OCI-LY3 (cell line): ENCODE measurements around the gene ROBO3.

Experiments used
- H2AFZ ChIP-seq: fragments of 200-600, 300-600 bp; shearing (Covaris generic); 2 replicates; pipeline ENCODE4 v1.6.0; 2014; ENCODE audit warnings: antibody characterized with exemption, low read depth, low read length
- H3K27ac ChIP-seq: fragments of 200-600, 300-600 bp; sonication (generic); 2 replicates; pipeline ENCODE4 v1.5.1; 2014; ENCODE audit warnings: mild to moderate bottlenecking, low read length, moderate library complexity, mixed read lengths
- H3K27me3 ChIP-seq: fragments of 200-600, 300-600 bp; sonication (generic); 2 replicates; pipeline ENCODE4 v1.6.1; 2014; ENCODE audit warnings: low read depth, low read length, mixed read lengths
- H3K36me3 ChIP-seq: fragments of 200-600, 300-600 bp; sonication (generic); replicated peaks from 2 replicates; pipeline ENCODE3; 2014; ENCODE audit warnings: low read depth, low read length, mixed read lengths
- H3K4me1 ChIP-seq: fragments of 300-600, 200-600 bp; sonication (generic); 2 replicates; pipeline ENCODE4 v1.6.1; 2014; ENCODE audit warnings: low read length, mixed read lengths
- H3K4me2 ChIP-seq: fragments of 200-600, 300-600 bp; sonication (generic); 2 replicates; pipeline ENCODE4 v1.6.1; 2014; ENCODE audit warnings: low read length, mixed read lengths
- H3K4me3 ChIP-seq: fragments of 300-600, 200-600 bp; sonication (generic); 2 replicates; pipeline ENCODE4 v1.5.1; 2014; ENCODE audit warnings: antibody characterized with exemption, mild to moderate bottlenecking, low read length, moderate library complexity
- H3K79me2 ChIP-seq: fragments of 300-600, 200-600 bp; shearing (Covaris generic); 2 replicates; pipeline ENCODE4 v1.6.1; 2014; ENCODE audit warnings: mild to moderate bottlenecking, low read length, mixed read lengths
- H3K9ac ChIP-seq: fragments of 300-600, 200-600 bp; shearing (Covaris generic); 2 replicates; pipeline ENCODE4 v1.6.0; 2014; ENCODE audit warnings: mild to moderate bottlenecking, low read length, moderate library complexity
- H3K9me3 ChIP-seq: fragments of 200-600, 300-600 bp; shearing (Covaris generic); 2 replicates; pipeline ENCODE4 v1.6.1; 2014; ENCODE audit warnings: low read length, mixed read lengths; ENCODE audit not compliant: insufficient read depth
- H4K20me1 ChIP-seq: fragments of 200-600, 300-600 bp; sonication (generic); 2 replicates; pipeline ENCODE4 v1.6.1; 2016; ENCODE audit warnings: low read length, mixed read lengths; ENCODE audit not compliant: insufficient read depth
- EZH2phosphoT487 ChIP-seq: fragments of 200-600 bp; shearing (Covaris generic); IDR thresholded peaks from 2 replicates; pipeline ENCODE4 v1.6.1; 2018; ENCODE audit warnings: antibody characterized with exemption, mixed run types, low read depth
- TF ChIP-seq, protein P1 (sequence below): fragments of 200-600, 300-600 bp; sonication (generic); IDR thresholded peaks from 2 replicates; pipeline ENCODE4 v1.5.1; 2014; ENCODE audit warnings: antibody characterized with exemption, low read length, low read depth

Gene ROBO3

DNA sequence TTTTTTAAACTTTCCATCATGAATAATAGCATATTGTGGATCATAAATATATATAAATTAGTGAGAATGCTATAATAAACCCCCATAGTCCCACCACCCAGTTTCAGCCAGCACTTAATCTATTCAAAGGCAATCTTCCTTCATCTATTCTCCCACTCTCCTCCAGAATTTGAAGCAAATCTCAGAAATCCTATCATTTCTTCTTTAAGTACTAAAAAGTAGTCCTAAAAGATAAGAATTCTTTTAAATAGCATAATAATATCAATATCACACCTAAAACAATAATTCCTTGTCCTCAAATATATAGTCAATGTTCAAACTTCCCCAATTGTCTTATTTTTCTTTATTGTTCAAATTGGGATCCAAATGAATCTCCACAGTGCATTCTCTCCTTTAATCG is 24.6 kb upstream of the ROBO3 start:
- no peak overlapping the region for H2AFZ ChIP-seq
- no peaks in the 10 kb centered on the region for H3K79me2 ChIP-seq
- no peaks in the 10 kb centered on the region for H3K9me3 ChIP-seq
- H3K4me3 ChIP-seq, result no peak overlapping the region
- peaks cover 38% of the 10 kb centered on the region for H3K27me3 ChIP-seq
- H3K27ac ChIP-seq, result no peak overlapping the region
- peaks cover 9% of the 10 kb centered on the region; the same call in 1 of the 2 replicates for H3K4me1 ChIP-seq
- TF ChIP-seq, protein P1, sequence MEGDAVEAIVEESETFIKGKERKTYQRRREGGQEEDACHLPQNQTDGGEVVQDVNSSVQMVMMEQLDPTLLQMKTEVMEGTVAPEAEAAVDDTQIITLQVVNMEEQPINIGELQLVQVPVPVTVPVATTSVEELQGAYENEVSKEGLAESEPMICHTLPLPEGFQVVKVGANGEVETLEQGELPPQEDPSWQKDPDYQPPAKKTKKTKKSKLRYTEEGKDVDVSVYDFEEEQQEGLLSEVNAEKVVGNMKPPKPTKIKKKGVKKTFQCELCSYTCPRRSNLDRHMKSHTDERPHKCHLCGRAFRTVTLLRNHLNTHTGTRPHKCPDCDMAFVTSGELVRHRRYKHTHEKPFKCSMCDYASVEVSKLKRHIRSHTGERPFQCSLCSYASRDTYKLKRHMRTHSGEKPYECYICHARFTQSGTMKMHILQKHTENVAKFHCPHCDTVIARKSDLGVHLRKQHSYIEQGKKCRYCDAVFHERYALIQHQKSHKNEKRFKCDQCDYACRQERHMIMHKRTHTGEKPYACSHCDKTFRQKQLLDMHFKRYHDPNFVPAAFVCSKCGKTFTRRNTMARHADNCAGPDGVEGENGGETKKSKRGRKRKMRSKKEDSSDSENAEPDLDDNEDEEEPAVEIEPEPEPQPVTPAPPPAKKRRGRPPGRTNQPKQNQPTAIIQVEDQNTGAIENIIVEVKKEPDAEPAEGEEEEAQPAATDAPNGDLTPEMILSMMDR, result no peak
- no peak for TF ChIP-seq EZH2phosphoT487
- no peak overlapping the region for H3K9ac ChIP-seq
- no peaks in the 10 kb centered on the region for H3K36me3 ChIP-seq
- H3K4me2 ChIP-seq, result no peak overlapping the region
- no peaks in the 10 kb centered on the region for H4K20me1 ChIP-seq

GRCh38 chr11:124841201-124841600 is 24.0 kb upstream of the ROBO3 start:
- Histone ChIP-seq H3K27me3 (peaks cover 43% of the 10 kb centered on the region), H3K36me3 (no peaks in the 10 kb centered on the region), H4K20me1 (no peaks in the 10 kb centered on the region), H3K9ac (no peak overlapping the region), H3K4me3 (no peak overlapping the region), H2AFZ (no peak overlapping the region), H3K27ac (no peak overlapping the region), H3K79me2 (no peaks in the 10 kb centered on the region), H3K4me1 (peaks cover 7% of the 10 kb centered on the region; the same call in 1 of the 2 replicates), H3K4me2 (no peak overlapping the region), H3K9me3 (no peaks in the 10 kb centered on the region)
- TF ChIP-seq EZH2phosphoT487, result no peak
- TF ChIP-seq, protein P1, result no peak

DNA sequence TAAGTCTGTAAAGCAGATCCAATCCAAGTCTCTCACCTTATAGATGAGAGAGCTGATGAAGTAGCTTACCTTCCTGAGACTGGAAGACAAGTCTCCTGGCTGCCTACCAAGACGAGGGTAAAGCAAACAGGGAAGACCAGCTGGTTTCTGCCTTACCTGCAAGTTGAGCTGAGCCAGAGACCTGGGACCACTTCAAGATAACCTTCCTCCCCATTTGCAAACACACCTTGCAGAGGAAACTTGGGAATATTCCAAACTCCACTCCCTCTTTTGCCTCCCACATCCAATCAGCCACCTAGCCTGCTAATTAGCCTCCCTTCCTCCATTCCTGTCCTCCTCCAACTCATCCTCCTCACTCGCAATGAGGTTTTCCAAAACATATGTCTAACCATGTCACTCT is 23.4 kb upstream of the ROBO3 start:
- Histone ChIP-seq H3K9me3 (no peaks in the 10 kb centered on the region), H3K36me3 (no peaks in the 10 kb centered on the region), H3K4me1 (peaks cover 5% of the 10 kb centered on the region; the same call in 1 of the 2 replicates), H3K4me2 (no peak overlapping the region), H3K4me3 (no peak overlapping the region), H3K27me3 (peaks cover 50% of the 10 kb centered on the region), H3K27ac (no peak overlapping the region), H3K9ac (no peak overlapping the region), H4K20me1 (no peaks in the 10 kb centered on the region), H2AFZ (no peak overlapping the region), H3K79me2 (no peaks in the 10 kb centered on the region)
- TF ChIP-seq, protein P1, result no peak
- no peak for TF ChIP-seq EZH2phosphoT487

DNA sequence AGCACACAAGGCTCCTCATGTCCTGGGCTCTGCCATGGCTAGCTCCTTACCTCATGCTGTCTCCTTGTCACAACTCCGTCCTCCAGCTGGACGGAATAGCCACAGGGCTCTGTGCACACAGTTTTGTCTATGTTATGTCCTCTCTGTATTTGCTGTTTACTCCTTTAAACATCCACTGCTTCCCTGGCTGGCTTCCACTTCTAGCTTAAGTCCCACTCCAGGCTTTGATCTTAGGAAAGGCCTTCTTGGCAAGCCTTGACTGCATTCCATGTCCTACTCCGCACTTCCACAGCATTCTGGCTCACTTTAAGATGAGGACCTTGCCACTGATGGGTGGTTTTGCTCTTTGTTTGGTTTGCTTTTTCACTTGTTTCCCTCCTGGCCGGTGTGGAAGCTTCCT is 22.9 kb upstream of the ROBO3 start:
- TF ChIP-seq EZH2phosphoT487, result no peak
- TF ChIP-seq, protein P1, result no peak
- Histone ChIP-seq H2AFZ (no peak overlapping the region), H3K9ac (no peak overlapping the region), H3K4me2 (no peak overlapping the region), H3K36me3 (no peaks in the 10 kb centered on the region), H3K4me1 (peaks cover 5% of the 10 kb centered on the region), H3K4me3 (no peak overlapping the region), H3K27me3 (peaks cover 50% of the 10 kb centered on the region), H4K20me1 (no peaks in the 10 kb centered on the region), H3K27ac (no peak overlapping the region), H3K79me2 (no peaks in the 10 kb centered on the region), H3K9me3 (no peaks in the 10 kb centered on the region)
